ENCODE results near the gene GPR39.

- TF ChIP-seq CTCF (conservative IDR thresholded peaks at IDR 0.05 in 1 of 2, IDR thresholded peaks at IDR 0.05 in 1 of 2; ENCODE audit: low read depth in 1 of 2, low read length in 2 of 2) (no peak), EZH2 (IDR thresholded peaks at IDR 0.05; ENCODE audit: low read length, missing control alignments) (no peak)
Observed at GRCh38 chr2:132463719-132464118, 47.1 kb downstream of the GPR39 start.
